ENCODE results near the gene MYLIP. TPM values are rescaled to one million over a fixed set of nuclear protein-coding genes. Genes with fewer than 3 reads are reported as not detected.

The MYLIP gene
- polyA plus RNA-seq, 3 donors: 45.6 to 51.2 (median 50.3) TPM

- peak in 9 of 11 donors; percentile 52 to 86 (median 78) for DNase-seq (ENCODE audit: extremely low read depth in 1 of 11, low read depth in 9 of 11, low spot score in 4 of 11)
Observed at GRCh38 chr6:16130932-16131387, 2.1 kb downstream of the MYLIP start.

- no peak for DNase-seq (ENCODE audit: extremely low read depth in 1 of 11, low read depth in 9 of 11, low spot score in 4 of 11)
Observed at GRCh38 chr6:16132909-16133308, 4.0 kb downstream of the MYLIP start.

- DNase-seq (ENCODE audit: extremely low read depth in 1 of 11, low read depth in 9 of 11, low spot score in 4 of 11): no peak
Observed at GRCh38 chr6:16134430-16134829, 5.5 kb downstream of the MYLIP start.

GRCh38 chr6:16135066-16135465 is 6.2 kb downstream of the MYLIP start:
- no peak for DNase-seq (ENCODE audit: extremely low read depth in 1 of 11, low read depth in 9 of 11, low spot score in 4 of 11)

- DNase-seq (ENCODE audit: extremely low read depth in 1 of 11, low read depth in 9 of 11, low spot score in 4 of 11): no peak
Observed at GRCh38 chr6:16136091-16136490, 7.2 kb downstream of the MYLIP start.

- no peak for DNase-seq (ENCODE audit: extremely low read depth in 1 of 11, low read depth in 9 of 11, low spot score in 4 of 11)
Observed at GRCh38 chr6:16136621-16137450, 8.0 kb downstream of the MYLIP start.

- DNase-seq (ENCODE audit: extremely low read depth in 1 of 11, low read depth in 9 of 11, low spot score in 4 of 11): no peak
Observed at GRCh38 chr6:16137451-16137801, 8.5 kb downstream of the MYLIP start.

- no peak for DNase-seq (ENCODE audit: extremely low read depth in 1 of 11, low read depth in 9 of 11, low spot score in 4 of 11)
Observed at GRCh38 chr6:16139556-16139955, 10.7 kb downstream of the MYLIP start.

- no peak for DNase-seq (ENCODE audit: extremely low read depth in 1 of 11, low read depth in 9 of 11, low spot score in 4 of 11)
Observed at GRCh38 chr6:16140607-16141006, 11.7 kb downstream of the MYLIP start.

- DNase-seq (ENCODE audit: extremely low read depth in 1 of 11, low read depth in 9 of 11, low spot score in 4 of 11): no peak
Observed at GRCh38 chr6:16141514-16141913, 12.6 kb downstream of the MYLIP start.

GRCh38 chr6:16145038-16145437 is 16.2 kb downstream of the MYLIP start:
- DNase-seq (ENCODE audit: extremely low read depth in 1 of 11, low read depth in 9 of 11, low spot score in 4 of 11): no peak

GRCh38 chr6:16146028-16146427 is 17.1 kb downstream of the MYLIP start:
- no peak for DNase-seq (ENCODE audit: extremely low read depth in 1 of 11, low read depth in 9 of 11, low spot score in 4 of 11)

- peak in 3 of 11 donors; percentile 26 to 51 (median 36) for DNase-seq (ENCODE audit: extremely low read depth in 1 of 11, low read depth in 9 of 11, low spot score in 4 of 11)
Observed at GRCh38 chr6:16146527-16146955, 17.7 kb downstream of the MYLIP start.

GRCh38 chr6:16148498-16148897 is 19.6 kb downstream of the MYLIP start:
- DNase-seq (ENCODE audit: extremely low read depth in 1 of 11, low read depth in 9 of 11, low spot score in 4 of 11): peak in 5 of 11 donors; percentile 49 to 75 (median 63)

GRCh38 chr6:16149305-16149704 is 20.4 kb downstream of the MYLIP start:
- no peak for DNase-seq (ENCODE audit: extremely low read depth in 1 of 11, low read depth in 9 of 11, low spot score in 4 of 11)

GRCh38 chr6:16150098-16150497 is 21.2 kb downstream of the MYLIP start:
- no peak for DNase-seq (ENCODE audit: extremely low read depth in 1 of 11, low read depth in 9 of 11, low spot score in 4 of 11)

- DNase-seq (ENCODE audit: extremely low read depth in 1 of 11, low read depth in 9 of 11, low spot score in 4 of 11): no peak
Observed at GRCh38 chr6:16153211-16153820, 24.4 kb downstream of the MYLIP start.

- DNase-seq (ENCODE audit: extremely low read depth in 1 of 11, low read depth in 9 of 11, low spot score in 4 of 11): no peak
Observed at GRCh38 chr6:16154904-16155303, 26.0 kb downstream of the MYLIP start.

- no peak for DNase-seq (ENCODE audit: extremely low read depth in 1 of 11, low read depth in 9 of 11, low spot score in 4 of 11)
Observed at GRCh38 chr6:16157492-16157891, 28.6 kb downstream of the MYLIP start.

- no peak for DNase-seq (ENCODE audit: extremely low read depth in 1 of 11, low read depth in 9 of 11, low spot score in 4 of 11)
Observed at GRCh38 chr6:16157909-16158308, 29.0 kb downstream of the MYLIP start.
